HAP-1 (cell line): Measurements from ENCODE around the gene CDH22.
A peak's percentile ranks its signal among the peaks of the same experiment; 100 is the strongest.

ENCODE experiments used
- DNase-seq, 2 experiments: peaks; one replicate each; pipeline ENCODE4 v3.0.0-alpha.2; 2016 to 2020; ENCODE audit warnings: low spot score in 2 of 2
- H3K27me3 ChIP-seq: fragments of 250-450 bp; sonication (Bioruptor Pico); 2 replicates; pipeline ENCODE4 v1.5.1; 2020; ENCODE audit warnings: low read depth, mild to moderate bottlenecking, moderate library complexity
- H3K36me3 ChIP-seq: fragments of 250-450 bp; sonication (Bioruptor Pico); replicated peaks from 2 replicates; pipeline ENCODE4 v1.5.1; 2020; ENCODE audit warnings: mild to moderate bottlenecking
- H3K4me1 ChIP-seq: fragments of 250-450 bp; sonication (Bioruptor Pico); 2 replicates; pipeline ENCODE4 v1.5.1; 2020; ENCODE audit warnings: mild to moderate bottlenecking
- H3K4me3 ChIP-seq: fragments of 250-450 bp; sonication (Bioruptor Pico); 2 replicates; pipeline ENCODE4 v1.5.1; 2020; ENCODE audit warnings: mild to moderate bottlenecking, moderate library complexity
- H3K9me3 ChIP-seq: fragments of 250-450 bp; sonication (Bioruptor Pico); 2 replicates; pipeline ENCODE4 v1.5.1; 2020; ENCODE audit warnings: mild to moderate bottlenecking, moderate library complexity
- in situ Hi-C: fragments of 300-500 bp; cut with MboI; formaldehyde crosslinking; loops from 3 replicates; pipeline ENCODE4 v1.14.3; 2020; ENCODE audit warnings: low sequenced_read_pairs, inconsistent platforms, mixed read lengths

CDH22 gene

DNA sequence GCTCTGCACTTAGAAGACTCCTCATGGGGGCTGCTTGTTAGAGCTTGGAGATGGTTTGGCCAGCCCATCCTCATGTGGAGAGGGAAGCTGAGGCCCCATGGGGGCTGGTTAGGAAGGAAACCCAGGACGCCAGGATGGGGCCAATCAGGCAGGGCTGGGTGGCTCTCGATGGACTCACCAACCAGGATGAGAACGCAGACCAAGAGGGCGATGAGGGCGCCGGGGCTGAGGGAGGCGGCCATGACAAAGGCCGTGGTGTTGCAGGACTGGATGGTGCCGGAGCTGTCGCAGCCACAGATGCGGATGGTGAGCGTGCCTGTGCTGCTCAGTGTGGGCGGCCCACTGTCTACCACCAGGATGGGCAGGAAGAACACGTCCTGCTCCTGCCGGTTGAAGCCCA is 130.5 kb downstream of the CDH22 start:
- H3K36me3 ChIP-seq, result no peaks in the 10 kb centered on the region
- in situ Hi-C loops, result no loop called here

DNA sequence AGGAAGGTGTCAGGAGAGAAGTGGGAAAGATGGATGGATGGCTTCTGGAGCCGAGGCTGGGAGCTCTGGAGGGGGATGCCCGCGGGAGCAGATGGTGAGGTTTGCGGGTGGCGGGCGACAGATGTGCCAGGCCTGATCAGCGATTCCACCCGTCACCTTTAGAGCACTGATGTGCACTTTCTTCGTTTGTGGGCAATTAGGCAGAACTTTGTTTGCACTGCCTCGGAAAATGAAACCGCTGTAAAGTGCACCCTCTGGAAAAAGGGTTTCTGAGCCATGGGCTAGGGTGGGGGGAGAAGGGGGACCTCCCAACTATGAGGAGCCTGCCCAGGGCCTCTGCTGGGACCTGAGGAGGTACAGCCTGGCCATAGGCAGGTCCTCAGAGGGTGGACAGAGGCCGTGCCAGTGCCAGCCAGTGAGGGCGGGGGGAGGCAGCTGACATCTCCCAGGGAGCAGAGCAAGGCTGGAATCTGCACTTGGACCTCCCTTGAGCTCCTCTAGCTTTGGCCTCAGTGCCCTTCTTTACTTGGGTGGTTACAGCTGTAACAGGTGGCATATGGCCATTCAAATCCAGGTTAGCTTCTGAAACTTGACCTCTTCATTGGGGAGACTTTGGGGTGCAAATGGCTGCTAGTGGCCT is 131.4 kb downstream of the CDH22 start:
- H3K4me1 ChIP-seq, result no peaks in the 10 kb centered on the region
- DNase-seq, result no peak
- no peaks in the 10 kb centered on the region for H3K36me3 ChIP-seq
- H3K9me3 ChIP-seq, result no peaks in the 10 kb centered on the region
- H3K4me3 ChIP-seq, result no peak overlapping the region
- in situ Hi-C loops, result no loop called here
- peaks cover 33% of the 10 kb centered on the region for H3K27me3 ChIP-seq

More for the DNA sequence above, 130.5 kb downstream of the CDH22 start:
- DNase-seq, result no peak
- Histone ChIP-seq H3K4me1 (no peaks in the 10 kb centered on the region), H3K4me3 (no peak overlapping the region), H3K9me3 (no peaks in the 10 kb centered on the region), H3K27me3 (peaks cover 28% of the 10 kb centered on the region)

DNA sequence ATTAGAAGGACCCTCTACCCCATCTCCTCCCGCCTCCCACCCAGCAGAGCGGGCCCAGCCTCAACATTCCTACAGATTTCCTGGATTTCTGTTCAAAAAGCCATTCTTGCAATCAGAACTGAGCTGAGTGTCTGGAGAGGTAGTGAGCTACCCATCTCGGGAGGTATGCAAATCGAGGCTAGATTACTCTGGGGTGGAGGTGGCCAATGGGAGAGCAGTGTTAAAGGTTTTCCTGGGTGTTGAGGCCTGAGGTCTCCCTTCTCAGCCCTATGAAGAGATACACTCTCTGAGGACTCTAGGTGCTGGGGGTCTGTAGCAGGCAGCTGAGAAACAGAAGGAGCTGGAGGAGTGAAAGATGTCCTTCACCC is 133.2 kb downstream of the CDH22 start:
- H3K9me3 ChIP-seq, result no peaks in the 10 kb centered on the region
- no peak for DNase-seq
- no peaks in the 10 kb centered on the region for H3K36me3 ChIP-seq
- peaks cover 31% of the 10 kb centered on the region for H3K27me3 ChIP-seq
- H3K4me1 ChIP-seq, result no peaks in the 10 kb centered on the region
- in situ Hi-C loops, result no loop called here
- H3K4me3 ChIP-seq, result no peak overlapping the region

DNA sequence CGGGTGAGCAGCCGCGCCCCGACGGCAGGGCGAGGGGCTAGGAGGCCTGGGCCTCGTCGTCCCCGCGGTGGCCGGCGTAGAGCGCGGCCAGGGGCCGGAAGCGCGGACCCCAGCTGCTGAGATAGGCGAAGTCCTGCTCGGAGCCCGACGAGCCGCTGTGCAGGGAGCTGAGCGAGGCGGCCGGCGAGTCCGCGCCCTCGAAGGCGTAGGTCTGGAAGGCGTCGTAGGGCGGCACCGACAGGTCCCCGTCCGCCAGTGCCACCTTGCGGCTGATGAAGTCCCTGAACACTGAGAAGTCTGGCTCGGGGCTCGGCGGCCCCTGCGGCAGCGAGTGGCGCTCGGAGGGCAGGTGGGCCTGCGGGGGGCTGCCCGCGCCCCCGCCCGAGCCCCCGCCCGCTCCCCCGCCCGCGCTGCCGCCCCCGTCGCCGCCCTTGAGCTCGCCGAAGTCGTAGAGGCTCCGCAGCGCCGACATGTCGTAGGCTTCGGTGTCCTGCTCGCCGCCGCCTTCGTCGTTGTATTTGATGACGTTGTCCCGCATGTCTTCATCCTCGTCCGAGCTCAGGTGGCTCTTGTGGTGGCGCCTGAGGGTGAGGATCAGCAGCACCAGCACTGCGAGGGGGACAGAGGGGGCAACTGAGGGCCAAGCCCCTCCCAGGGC is 133.7 kb downstream of the CDH22 start:
- H3K36me3 ChIP-seq, result no peaks in the 10 kb centered on the region
- in situ Hi-C loops, result no loop called here
- H3K4me1 ChIP-seq, result no peaks in the 10 kb centered on the region
- H3K4me3 ChIP-seq, result no peak overlapping the region
- no peaks in the 10 kb centered on the region for H3K9me3 ChIP-seq
- DNase-seq, result peak; percentile 46 to 88
- H3K27me3 ChIP-seq, result peaks cover 35% of the 10 kb centered on the region

DNA sequence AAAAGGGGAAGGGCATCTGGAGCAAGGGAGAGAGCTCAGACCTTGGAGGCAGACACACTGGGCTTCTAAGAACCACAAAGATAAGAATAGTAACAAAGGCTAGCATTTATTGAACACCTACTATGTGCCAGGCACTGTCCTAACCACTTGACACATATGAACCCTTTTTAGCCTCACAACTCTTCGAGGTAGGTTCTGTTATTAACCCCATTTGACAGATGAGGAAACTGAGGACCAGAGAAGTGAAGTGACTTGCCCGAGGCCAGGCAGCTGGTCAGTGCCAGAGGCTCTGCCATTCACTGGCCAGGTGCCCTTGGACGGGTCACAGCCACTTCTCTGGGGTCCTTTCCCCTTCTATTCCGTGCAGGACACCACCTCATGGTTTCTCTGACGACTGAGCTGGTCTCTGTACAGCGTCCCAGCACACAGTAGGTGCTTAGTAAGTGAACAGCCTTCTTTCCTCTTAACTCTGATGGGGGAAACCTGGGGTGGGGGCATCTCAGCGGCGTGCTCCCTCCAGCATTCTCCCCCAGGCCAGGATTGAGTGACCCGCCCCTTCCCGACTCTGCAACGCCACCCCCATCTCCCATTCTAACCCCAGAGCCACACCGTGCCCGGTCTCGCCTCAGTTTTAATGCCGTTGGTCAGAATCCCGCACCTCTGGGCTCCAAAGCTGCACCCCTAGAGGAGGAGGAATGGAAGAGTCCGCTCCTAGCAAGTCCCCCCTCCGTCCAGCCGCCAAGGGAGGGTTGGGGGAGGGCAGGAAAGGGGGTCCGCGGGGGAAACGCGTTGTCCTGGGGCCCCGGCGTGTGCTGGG is 134.4 kb downstream of the CDH22 start:
- H3K4me3 ChIP-seq, result no peak overlapping the region

DNA sequence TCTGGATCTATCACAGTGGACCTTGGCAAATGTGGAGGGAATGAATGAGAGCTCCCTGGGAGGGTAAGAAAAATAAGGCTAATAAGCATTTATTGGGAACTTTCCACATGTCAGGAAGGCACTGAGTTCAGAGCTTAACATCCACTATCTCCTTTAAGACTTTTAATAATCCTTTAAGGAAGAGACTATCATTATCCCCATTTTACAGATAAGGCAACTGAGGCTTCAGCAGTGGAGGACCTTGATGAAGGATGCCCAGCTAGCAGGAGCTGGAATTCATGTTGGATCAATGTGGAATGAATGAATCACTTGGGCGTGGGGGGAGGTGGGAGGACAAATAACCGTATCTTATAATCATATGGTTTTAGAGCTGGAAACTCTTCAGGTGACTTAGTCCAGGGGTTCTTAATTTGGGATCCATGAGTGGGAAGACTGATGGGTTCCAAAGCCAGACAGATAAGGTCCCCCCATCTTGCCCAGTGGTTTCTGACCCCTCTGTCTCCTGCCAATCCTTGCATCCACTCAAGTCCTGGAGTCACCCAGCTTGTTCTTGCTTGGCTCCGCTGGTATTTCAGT is 135.2 kb downstream of the CDH22 start:
- Histone ChIP-seq H3K9me3 (no peaks in the 10 kb centered on the region), H3K27me3 (peaks cover 35% of the 10 kb centered on the region), H3K4me1 (no peaks in the 10 kb centered on the region)

More for the DNA sequence above, 134.4 kb downstream of the CDH22 start:
- no peak for DNase-seq
- in situ Hi-C loops, result no loop called here
- H3K27me3 ChIP-seq, result peaks cover 35% of the 10 kb centered on the region
- H3K36me3 ChIP-seq, result no peaks in the 10 kb centered on the region
- no peaks in the 10 kb centered on the region for H3K9me3 ChIP-seq
- H3K4me1 ChIP-seq, result no peaks in the 10 kb centered on the region

DNA sequence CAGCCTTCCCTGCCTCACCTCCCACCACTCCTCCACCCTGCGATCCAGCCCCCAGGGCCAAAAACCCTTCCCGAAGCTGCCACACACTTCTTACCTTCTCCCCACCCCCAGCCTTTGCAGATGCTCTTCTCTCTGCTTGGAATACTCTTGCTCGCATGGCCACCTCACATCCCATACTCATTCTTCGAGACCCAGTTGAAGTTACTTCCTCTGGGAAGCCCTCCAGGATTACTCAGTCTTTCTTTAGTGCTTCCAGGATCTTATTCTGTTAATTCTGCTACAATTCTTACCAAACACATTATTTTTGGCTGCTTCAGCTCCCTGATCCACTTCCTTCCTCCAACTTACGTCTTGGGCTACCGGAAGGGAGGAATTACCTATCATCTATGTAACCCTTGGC is 135.8 kb downstream of the CDH22 start:
- H3K36me3 ChIP-seq, result no peaks in the 10 kb centered on the region
- no peak for DNase-seq
- no peaks in the 10 kb centered on the region for H3K4me1 ChIP-seq
- H3K27me3 ChIP-seq, result peaks cover 35% of the 10 kb centered on the region
- no peak overlapping the region for H3K4me3 ChIP-seq
- no peaks in the 10 kb centered on the region for H3K9me3 ChIP-seq
- in situ Hi-C loops, result no loop called here

More for the DNA sequence above, 135.2 kb downstream of the CDH22 start:
- in situ Hi-C loops, result no loop called here
- Histone ChIP-seq H3K36me3 (no peaks in the 10 kb centered on the region), H3K4me3 (no peak overlapping the region)
- DNase-seq, result no peak

DNA sequence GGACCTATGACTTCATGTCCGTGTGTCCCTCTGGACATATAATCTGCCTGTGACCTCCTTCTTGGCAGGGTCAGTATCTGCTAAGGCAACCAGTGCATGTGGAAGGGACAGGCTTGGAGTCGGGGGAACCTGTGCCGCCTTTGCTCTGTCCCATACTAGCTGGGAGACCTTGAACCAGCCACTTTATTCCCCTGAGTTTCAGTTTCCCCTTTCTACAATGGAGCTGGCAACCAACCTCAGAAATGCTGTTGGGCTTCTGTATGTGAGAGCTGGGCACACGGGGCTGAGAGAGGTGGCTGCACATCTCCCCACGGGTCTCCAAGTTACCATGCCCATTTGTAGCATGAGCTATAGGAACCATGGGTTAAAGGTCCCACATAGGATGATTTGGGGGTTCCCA is 136.4 kb downstream of the CDH22 start:
- H3K9me3 ChIP-seq, result no peaks in the 10 kb centered on the region

DNA sequence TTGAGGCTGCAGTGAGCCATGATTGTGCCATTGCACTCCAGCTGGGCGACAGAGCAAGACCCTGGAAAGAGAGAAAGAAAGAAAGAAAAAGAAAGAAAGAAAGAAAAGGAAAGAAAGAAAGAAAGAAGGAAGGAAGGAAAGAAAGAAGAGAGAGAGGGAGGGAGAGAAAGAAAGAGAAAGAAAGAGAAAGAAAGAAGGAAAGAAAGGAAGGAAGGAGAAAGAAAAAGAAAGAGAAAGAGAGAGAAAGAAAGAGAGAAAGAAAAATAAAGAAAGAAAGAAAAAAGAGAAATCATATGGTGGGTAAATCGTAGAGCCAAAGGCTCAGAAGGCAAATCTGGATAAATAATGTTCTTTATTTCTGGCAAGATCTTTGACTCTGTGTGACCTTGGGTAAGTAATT is 136.8 kb downstream of the CDH22 start:
- no peaks in the 10 kb centered on the region for H3K9me3 ChIP-seq
- in situ Hi-C loops, result no loop called here
- H3K4me1 ChIP-seq, result no peaks in the 10 kb centered on the region
- H3K36me3 ChIP-seq, result no peaks in the 10 kb centered on the region
- peaks cover 35% of the 10 kb centered on the region for H3K27me3 ChIP-seq
- H3K4me3 ChIP-seq, result no peak overlapping the region
- DNase-seq, result no peak

More for the DNA sequence above, 136.4 kb downstream of the CDH22 start:
- H3K4me3 ChIP-seq, result no peak overlapping the region
- in situ Hi-C loops, result no loop called here
- H3K27me3 ChIP-seq, result peaks cover 35% of the 10 kb centered on the region
- no peak for DNase-seq
- no peaks in the 10 kb centered on the region for H3K4me1 ChIP-seq
- H3K36me3 ChIP-seq, result no peaks in the 10 kb centered on the region

DNA sequence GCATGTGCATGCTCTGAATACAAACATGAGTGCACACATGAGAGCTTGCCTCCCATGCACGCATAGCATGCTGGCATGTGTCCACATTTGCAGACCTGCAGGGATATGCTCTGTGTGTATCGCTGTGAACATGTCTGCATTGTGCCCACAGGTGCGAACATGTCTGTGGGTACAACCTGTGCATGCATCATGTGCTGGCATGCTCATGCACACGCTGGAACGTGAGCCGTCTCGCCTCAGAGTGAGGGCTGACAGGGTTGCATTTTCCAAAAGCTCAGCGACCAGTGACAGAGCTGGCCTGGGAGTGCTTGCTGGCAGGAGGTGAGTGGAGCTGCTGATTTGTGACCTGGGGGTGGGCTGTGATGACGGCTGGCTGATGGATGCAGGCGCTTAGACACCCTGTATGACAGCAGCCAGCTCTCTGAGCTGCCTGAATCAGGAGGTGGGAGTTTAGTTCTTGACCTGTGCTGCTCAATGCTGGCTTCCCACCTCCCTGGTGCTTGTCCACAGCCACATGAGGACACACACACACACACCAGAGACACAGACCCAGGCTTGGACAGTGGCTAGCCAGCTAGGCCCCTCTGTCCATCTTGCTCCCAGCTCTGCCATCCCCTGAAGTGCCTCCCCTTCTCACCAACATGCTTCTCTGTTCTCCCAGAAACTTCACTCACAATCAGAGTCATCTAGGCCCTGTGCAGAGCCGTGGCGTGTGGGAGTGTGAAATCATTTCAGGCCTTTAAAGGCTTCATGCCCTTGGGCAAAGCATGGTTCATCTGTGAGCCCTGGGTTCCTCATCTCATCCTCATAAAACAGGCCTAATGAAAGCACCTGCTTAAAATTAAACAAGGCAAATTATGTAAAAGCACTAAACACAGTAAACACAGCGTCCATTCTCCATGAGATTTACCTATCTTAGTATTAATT is 138.8 kb downstream of the CDH22 start:
- no peaks in the 10 kb centered on the region for H3K36me3 ChIP-seq
- peaks cover 26% of the 10 kb centered on the region for H3K27me3 ChIP-seq
- no peak overlapping the region for H3K4me3 ChIP-seq
- no peaks in the 10 kb centered on the region for H3K4me1 ChIP-seq
- H3K9me3 ChIP-seq, result no peaks in the 10 kb centered on the region
- in situ Hi-C loops, result no loop called here
- DNase-seq, result no peak

DNA sequence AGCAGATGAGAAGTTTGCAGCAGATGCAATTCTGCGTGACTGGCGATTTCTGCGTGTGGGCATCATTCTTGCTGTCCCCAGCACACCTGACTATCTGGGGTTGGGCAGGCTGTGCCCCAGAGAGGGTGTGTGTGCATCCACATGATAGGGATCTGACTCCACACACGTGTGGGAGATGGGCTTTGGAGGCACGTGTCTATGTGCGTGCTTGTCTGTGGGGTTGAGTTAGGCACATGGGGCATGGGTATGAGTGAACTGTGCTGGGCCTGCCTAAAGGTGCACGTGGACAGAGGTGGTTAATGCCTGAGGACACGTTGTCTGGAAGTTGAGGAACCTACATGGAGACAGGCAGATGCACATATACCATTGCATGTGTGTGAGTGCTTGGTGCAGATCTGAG is 139.9 kb downstream of the CDH22 start:
- Histone ChIP-seq H3K27me3 (peaks cover 24% of the 10 kb centered on the region), H3K4me3 (no peak overlapping the region), H3K4me1 (no peaks in the 10 kb centered on the region), H3K9me3 (no peaks in the 10 kb centered on the region), H3K36me3 (no peaks in the 10 kb centered on the region)
- in situ Hi-C loops, result no loop called here
- DNase-seq, result no peak

DNA sequence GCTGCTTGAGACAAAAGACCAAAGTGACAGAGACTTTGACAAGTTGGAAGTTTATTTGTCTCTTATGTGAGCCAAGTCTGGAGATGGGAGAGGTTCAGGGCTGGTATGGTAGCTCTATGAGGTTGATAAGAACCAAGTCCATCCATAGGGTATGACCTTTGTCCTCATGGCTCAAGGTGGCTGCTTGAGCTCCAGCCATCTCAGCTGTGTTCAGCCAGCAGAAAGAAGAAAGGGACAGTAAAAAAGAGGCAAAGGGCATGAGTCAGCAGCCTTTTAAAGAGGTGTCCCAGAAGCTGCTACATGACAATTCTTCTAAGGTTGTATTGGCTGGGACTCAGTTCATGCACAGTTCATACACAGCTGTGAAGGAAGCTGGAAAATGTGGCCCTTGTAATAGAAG is 141.2 kb downstream of the CDH22 start:
- in situ Hi-C loops, result no loop called here
- H3K36me3 ChIP-seq, result no peaks in the 10 kb centered on the region
- H3K9me3 ChIP-seq, result no peaks in the 10 kb centered on the region
- no peak for DNase-seq
- H3K27me3 ChIP-seq, result peaks cover 16% of the 10 kb centered on the region
- H3K4me3 ChIP-seq, result no peak overlapping the region
- H3K4me1 ChIP-seq, result no peaks in the 10 kb centered on the region

DNA sequence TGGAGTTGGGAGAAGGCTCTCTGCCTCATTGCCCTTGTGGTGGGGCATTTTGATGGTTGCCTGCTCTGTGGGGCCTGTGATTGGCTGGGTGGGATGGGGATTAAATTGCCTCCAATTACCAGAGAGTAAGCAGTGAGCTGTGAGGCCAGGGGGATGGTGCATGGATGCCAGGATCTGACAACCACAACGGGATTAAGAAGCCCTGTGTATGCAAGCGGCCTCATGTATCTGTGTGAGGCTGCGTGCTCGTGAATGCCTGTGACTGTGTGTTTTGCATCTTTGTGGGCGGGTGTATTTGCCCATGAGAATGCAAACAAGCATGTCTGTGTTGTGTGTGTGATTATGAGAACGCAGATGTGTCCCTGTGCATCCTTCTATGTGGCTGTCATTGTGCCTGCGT is 144.0 kb downstream of the CDH22 start:
- Histone ChIP-seq H3K9me3 (no peaks in the 10 kb centered on the region), H3K27me3 (0 out of 2 replicates have a peak, but pooled peaks cover 8% of the 10 kb centered on the region), H3K4me1 (no peaks in the 10 kb centered on the region), H3K4me3 (no peak overlapping the region), H3K36me3 (no peaks in the 10 kb centered on the region)
- DNase-seq, result peak in 1 of 2 experiments; percentile 19
- in situ Hi-C loops, result no loop called here
